ENCODE results near the gene VTI1A. TPM values are rescaled to one million over a fixed set of nuclear protein-coding genes. Genes with fewer than 3 reads are reported as not detected.

The VTI1A gene
- total and polyA plus RNA-seq, 2 of the 8 experiments (the other 6 are each of a cell fraction or from before 2014, with no cell fraction given): 6.0 to 20.0 TPM

DNA sequence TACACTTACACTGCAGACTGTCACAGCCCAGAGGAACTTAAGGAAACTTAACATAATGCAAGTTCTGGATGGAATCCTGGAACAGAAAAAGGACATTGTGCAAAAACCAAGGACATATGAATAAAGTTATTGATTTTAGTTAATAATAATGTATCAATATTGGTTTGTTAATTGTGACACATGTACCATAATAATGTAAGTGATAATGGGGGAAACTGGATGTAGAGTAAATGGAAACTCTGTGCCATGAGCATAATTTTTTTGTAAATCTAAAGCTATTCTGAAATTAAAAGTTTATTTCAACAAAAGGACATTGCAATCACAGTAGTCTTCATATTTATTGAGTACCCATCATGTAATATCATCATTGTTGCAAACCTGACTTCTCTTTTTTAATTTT lies 107.2 kb downstream of the VTI1A start:
- no peak overlapping the region for H3K18ac ChIP-seq (ENCODE audit: extremely low read depth, low read length)
- H3K9me3 ChIP-seq (ENCODE audit: insufficient read depth in 2 of 2, low read depth in 1 of 2, low read length in 1 of 2): no peaks in the 10 kb centered on the region
- no peak overlapping the region for H4K91ac ChIP-seq (replicated peaks; ENCODE audit: insufficient read length, low read length)
- no peak overlapping the region for H2BK20ac ChIP-seq (ENCODE audit: low read length)
- H3K56ac ChIP-seq (replicated peaks; ENCODE audit: insufficient read length, low read depth, low read length): no peak overlapping the region
- no peak overlapping the region for H2BK12ac ChIP-seq (ENCODE audit: low read depth, low read length)
- H3K9ac ChIP-seq (replicated peaks in 1 of 4; ENCODE audit: extremely low read depth in 1 of 4, low read depth in 3 of 4, low read length in 3 of 4): no peak overlapping the region
- POLR2A ChIA-PET (ENCODE audit: partially characterized antibody): no interaction called here
- no peaks in the 10 kb centered on the region for H3K27me3 ChIP-seq (replicated peaks in 1 of 4; ENCODE audit: control insufficient read depth in 3 of 4, extremely low read depth in 1 of 4, insufficient read depth in 3 of 4, low read length in 3 of 4)
- no peaks in the 10 kb centered on the region for H3K79me1 ChIP-seq (ENCODE audit: low read depth, low read length)
- H2AFZ ChIP-seq (ENCODE audit: low read length): no peak overlapping the region
- no peak overlapping the region for H2AK5ac ChIP-seq (ENCODE audit: low read depth, low read length)
- no peak overlapping the region for H4K8ac ChIP-seq (ENCODE audit: extremely low read depth, insufficient read depth, low read length)
- no peak overlapping the region for H2BK5ac ChIP-seq (ENCODE audit: low read depth, low read length)
- H3K4me2 ChIP-seq (ENCODE audit: insufficient read depth in 1 of 2, low read depth in 2 of 2, low read length in 2 of 2): no peak overlapping the region
- DNase-seq (ENCODE audit: low read depth in 1 of 2, low spot score in 2 of 2): no peak
- no peak overlapping the region for H2BK15ac ChIP-seq (ENCODE audit: low read length)
- FAIRE-seq: no peak
- H3K79me2 ChIP-seq (ENCODE audit: control insufficient read depth in 1 of 2, insufficient read depth in 2 of 2, low read length in 2 of 2): no peaks in the 10 kb centered on the region
- H3K23ac ChIP-seq (ENCODE audit: insufficient read length): no peak overlapping the region
- H3K14ac ChIP-seq (ENCODE audit: insufficient read length): no peak overlapping the region
- H3K27ac ChIP-seq (ENCODE audit: low read depth, low read length): no peak overlapping the region
- CTCF ChIA-PET (ENCODE audit: partially characterized antibody): interaction anchor here (1.3 kb wide), 1 partner anchor 10 kb away, joined by 4 read pairs; no protein-coding TSS in a partner anchor
- H3K4me3 ChIP-seq (ENCODE audit: extremely low read depth in 1 of 4, insufficient read depth in 2 of 4, low read depth in 3 of 4, low read length in 4 of 4): no peak overlapping the region
- H3K36me3 ChIP-seq (ENCODE audit: control insufficient read depth in 2 of 4, insufficient read depth in 4 of 4, low read length in 3 of 4): no peaks in the 10 kb centered on the region
- no peak for TF ChIP-seq SP4 (IDR thresholded peaks at IDR 0.05; ENCODE audit: low read length)
- no peak for TF ChIP-seq JUND (IDR thresholded peaks at IDR 0.05; ENCODE audit: low read length)
- no peak for TF ChIP-seq CBX5 (IDR thresholded peaks at IDR 0.05; ENCODE audit: low read depth, low read length)
- no peak for TF ChIP-seq SUZ12 (IDR thresholded peaks at IDR 0.05; ENCODE audit: low read length)
- TF ChIP-seq BACH1 (IDR thresholded peaks at IDR 0.05; ENCODE audit: low read length): no peak
- TF ChIP-seq, protein P1, sequence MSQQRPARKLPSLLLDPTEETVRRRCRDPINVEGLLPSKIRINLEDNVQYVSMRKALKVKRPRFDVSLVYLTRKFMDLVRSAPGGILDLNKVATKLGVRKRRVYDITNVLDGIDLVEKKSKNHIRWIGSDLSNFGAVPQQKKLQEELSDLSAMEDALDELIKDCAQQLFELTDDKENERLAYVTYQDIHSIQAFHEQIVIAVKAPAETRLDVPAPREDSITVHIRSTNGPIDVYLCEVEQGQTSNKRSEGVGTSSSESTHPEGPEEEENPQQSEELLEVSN (IDR thresholded peaks at IDR 0.05): no peak
- no peak for TF ChIP-seq SRF (IDR thresholded peaks at IDR 0.05; ENCODE audit: low read depth, low read length)
- TF ChIP-seq, protein P2, sequence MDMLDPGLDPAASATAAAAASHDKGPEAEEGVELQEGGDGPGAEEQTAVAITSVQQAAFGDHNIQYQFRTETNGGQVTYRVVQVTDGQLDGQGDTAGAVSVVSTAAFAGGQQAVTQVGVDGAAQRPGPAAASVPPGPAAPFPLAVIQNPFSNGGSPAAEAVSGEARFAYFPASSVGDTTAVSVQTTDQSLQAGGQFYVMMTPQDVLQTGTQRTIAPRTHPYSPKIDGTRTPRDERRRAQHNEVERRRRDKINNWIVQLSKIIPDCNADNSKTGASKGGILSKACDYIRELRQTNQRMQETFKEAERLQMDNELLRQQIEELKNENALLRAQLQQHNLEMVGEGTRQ (IDR thresholded peaks at IDR 0.05; ENCODE audit: low read length): no peak
- no peak overlapping the region for H2BK120ac ChIP-seq (replicated peaks; ENCODE audit: low read depth, low read length)
- no peaks in the 10 kb centered on the region for H3K4me1 ChIP-seq (replicated peaks in 1 of 4; ENCODE audit: control insufficient read depth in 3 of 4, insufficient read depth in 4 of 4, low read length in 3 of 4)
- H4K20me1 ChIP-seq (replicated peaks in 1 of 2; ENCODE audit: control insufficient read depth in 1 of 2, insufficient read depth in 2 of 2, low read length in 2 of 2): no peaks in the 10 kb centered on the region
- no peaks in the 10 kb centered on the region for H3K23me2 ChIP-seq (ENCODE audit: low read depth, low read length)
- H3K4ac ChIP-seq (replicated peaks; ENCODE audit: insufficient read length, low read depth, low read length): no peak overlapping the region
- H4K5ac ChIP-seq (ENCODE audit: insufficient read length, low read depth, low read length): no peak overlapping the region
